DOHH2 (cell line): ENCODE data around the gene CNN3.

ENCODE experiments used
- H3F3A ChIP-seq: fragments of 200-600 bp; sonication (generic), shearing (Covaris generic); 2 replicates; pipeline ENCODE4 v1.6.0; 2016; ENCODE audit warnings: antibody characterized with exemption, mild to moderate bottlenecking; ENCODE audit not compliant: control insufficient read depth, insufficient read depth
- H3K27ac ChIP-seq: fragments of 200-600 bp; sonication (generic); 2 replicates; pipeline ENCODE4 v1.5.1; 2014; ENCODE audit warnings: low read depth, mild to moderate bottlenecking, low read length, moderate library complexity
- H3K27me3 ChIP-seq: fragments of 200-600 bp; sonication (generic); 2 replicates; pipeline ENCODE4 v1.6.1; 2014; ENCODE audit warnings: mild to moderate bottlenecking, low read length, mixed read lengths; ENCODE audit not compliant: control insufficient read depth
- H3K36me3 ChIP-seq: fragments of 200-600 bp; sonication (generic); 2 replicates; pipeline ENCODE4 v1.6.1; 2014; ENCODE audit warnings: mild to moderate bottlenecking, low read length, moderate library complexity, mixed read lengths; ENCODE audit not compliant: control insufficient read depth
- H3K4me1 ChIP-seq: fragments of 200-600 bp; sonication (generic); 2 replicates; pipeline ENCODE4 v1.6.1; 2014; ENCODE audit warnings: mild to moderate bottlenecking, low read length, mixed read lengths; ENCODE audit not compliant: control insufficient read depth
- H3K4me2 ChIP-seq: fragments of 200-600 bp; sonication (generic); 2 replicates; pipeline ENCODE4 v1.6.0; 2014; ENCODE audit warnings: mild to moderate bottlenecking, low read length, moderate library complexity
- H3K4me3 ChIP-seq: fragments of 200-600 bp; sonication (generic); 2 replicates; pipeline ENCODE4 v1.5.1; 2014; ENCODE audit warnings: mild to moderate bottlenecking, low read length, mixed read lengths
- H3K79me2 ChIP-seq: fragments of 200-600 bp; sonication (generic); 2 replicates; pipeline ENCODE4 v1.6.1; 2014; ENCODE audit warnings: mild to moderate bottlenecking, low read length, mixed read lengths; ENCODE audit not compliant: control insufficient read depth
- H3K9me2 ChIP-seq: fragments of 200-600 bp; sonication (generic); replicated peaks from 2 replicates; pipeline ENCODE4 v1.6.1; 2014; ENCODE audit warnings: mild to moderate bottlenecking, low read length, mixed read lengths; ENCODE audit not compliant: control insufficient read depth
- H3K9me3 ChIP-seq: fragments of 200-600 bp; sonication (generic); 2 replicates; pipeline ENCODE4 v1.6.1; 2014; ENCODE audit warnings: antibody characterized with exemption, low read length, mixed read lengths; ENCODE audit not compliant: control insufficient read depth, insufficient read depth
- H4K20me1 ChIP-seq: fragments of 200-600 bp; sonication (generic); 2 replicates; pipeline ENCODE4 v1.6.0; 2014; ENCODE audit warnings: low read depth, mild to moderate bottlenecking, antibody characterized with exemption, low read length, moderate library complexity; ENCODE audit not compliant: control insufficient read depth, insufficient read depth
- EZH2phosphoT487 ChIP-seq: fragments of 200-600 bp; sonication (generic); IDR thresholded peaks from 2 replicates; pipeline ENCODE4 v1.6.1; 2017; ENCODE audit warnings: borderline replicate concordance, mild to moderate bottlenecking, antibody characterized with exemption, low read length, moderate library complexity, mixed read lengths
- TF ChIP-seq, protein P1 (sequence below): fragments of 200-600 bp; sonication (generic); IDR thresholded peaks from one replicate; pipeline ENCODE4 v1.5.1; 2014; ENCODE audit warnings: antibody characterized with exemption, mild to moderate bottlenecking, low read depth, low read length; ENCODE audit not compliant: poor library complexity, severe bottlenecking

Gene CNN3

GRCh38 chr1:94862718-94863117 lies 64.2 kb downstream of the CNN3 start:
- Histone ChIP-seq H3K9me3 (no peaks in the 10 kb centered on the region), H3K4me2 (no peak overlapping the region), H3K4me3 (no peak overlapping the region), H3K9me2 (no peaks in the 10 kb centered on the region), H3K27me3 (peaks cover 10% of the 10 kb centered on the region), H3K36me3 (no peaks in the 10 kb centered on the region), H3K4me1 (no peaks in the 10 kb centered on the region), H3F3A (no peaks in the 10 kb centered on the region), H3K27ac (no peak overlapping the region), H4K20me1 (no peaks in the 10 kb centered on the region), H3K79me2 (no peaks in the 10 kb centered on the region)
- TF ChIP-seq, protein P1, sequence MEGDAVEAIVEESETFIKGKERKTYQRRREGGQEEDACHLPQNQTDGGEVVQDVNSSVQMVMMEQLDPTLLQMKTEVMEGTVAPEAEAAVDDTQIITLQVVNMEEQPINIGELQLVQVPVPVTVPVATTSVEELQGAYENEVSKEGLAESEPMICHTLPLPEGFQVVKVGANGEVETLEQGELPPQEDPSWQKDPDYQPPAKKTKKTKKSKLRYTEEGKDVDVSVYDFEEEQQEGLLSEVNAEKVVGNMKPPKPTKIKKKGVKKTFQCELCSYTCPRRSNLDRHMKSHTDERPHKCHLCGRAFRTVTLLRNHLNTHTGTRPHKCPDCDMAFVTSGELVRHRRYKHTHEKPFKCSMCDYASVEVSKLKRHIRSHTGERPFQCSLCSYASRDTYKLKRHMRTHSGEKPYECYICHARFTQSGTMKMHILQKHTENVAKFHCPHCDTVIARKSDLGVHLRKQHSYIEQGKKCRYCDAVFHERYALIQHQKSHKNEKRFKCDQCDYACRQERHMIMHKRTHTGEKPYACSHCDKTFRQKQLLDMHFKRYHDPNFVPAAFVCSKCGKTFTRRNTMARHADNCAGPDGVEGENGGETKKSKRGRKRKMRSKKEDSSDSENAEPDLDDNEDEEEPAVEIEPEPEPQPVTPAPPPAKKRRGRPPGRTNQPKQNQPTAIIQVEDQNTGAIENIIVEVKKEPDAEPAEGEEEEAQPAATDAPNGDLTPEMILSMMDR: no peak
- TF ChIP-seq EZH2phosphoT487: no peak

GRCh38 chr1:94859174-94859573 lies 67.7 kb downstream of the CNN3 start:
- Histone ChIP-seq H3K36me3 (no peaks in the 10 kb centered on the region), H3F3A (no peaks in the 10 kb centered on the region), H3K4me3 (no peak overlapping the region), H4K20me1 (no peaks in the 10 kb centered on the region), H3K4me2 (no peak overlapping the region), H3K79me2 (no peaks in the 10 kb centered on the region), H3K9me3 (no peaks in the 10 kb centered on the region), H3K27ac (no peak overlapping the region), H3K9me2 (no peaks in the 10 kb centered on the region), H3K27me3 (peaks cover 4% of the 10 kb centered on the region), H3K4me1 (no peaks in the 10 kb centered on the region)
- no peak for TF ChIP-seq EZH2phosphoT487
- TF ChIP-seq, protein P1: no peak

DNA sequence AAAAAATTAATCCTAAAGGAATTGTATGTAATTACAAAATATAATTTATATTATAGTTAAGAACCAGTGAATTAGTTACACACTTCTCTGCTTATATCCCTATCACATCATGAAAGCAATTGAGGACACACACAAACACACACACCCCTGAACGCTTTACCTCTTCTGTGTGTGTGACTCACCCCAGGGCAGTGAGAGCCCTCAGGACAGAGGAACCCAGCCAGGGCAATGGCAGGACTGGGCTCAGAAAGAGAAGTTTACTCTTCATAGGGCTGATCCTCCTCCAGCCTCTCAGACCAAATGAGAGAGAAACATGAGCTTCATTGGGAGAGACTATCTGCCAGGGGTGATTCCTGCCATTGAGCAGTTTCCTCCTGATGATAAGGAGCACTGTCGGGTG lies 68.6 kb downstream of the CNN3 start:
- Histone ChIP-seq H3K4me2 (no peak overlapping the region), H3K9me3 (no peaks in the 10 kb centered on the region), H3K27ac (no peak overlapping the region), H3K36me3 (no peaks in the 10 kb centered on the region), H3K9me2 (no peaks in the 10 kb centered on the region), H3F3A (no peaks in the 10 kb centered on the region), H3K27me3 (peaks cover 7% of the 10 kb centered on the region), H3K4me1 (no peaks in the 10 kb centered on the region), H4K20me1 (no peaks in the 10 kb centered on the region), H3K4me3 (no peak overlapping the region), H3K79me2 (no peaks in the 10 kb centered on the region)
- TF ChIP-seq, protein P1: no peak
- no peak for TF ChIP-seq EZH2phosphoT487

- H4K20me1 ChIP-seq: no peaks in the 10 kb centered on the region
- no peaks in the 10 kb centered on the region for H3F3A ChIP-seq
- H3K4me2 ChIP-seq: no peak overlapping the region
- H3K36me3 ChIP-seq: no peaks in the 10 kb centered on the region
- no peak overlapping the region for H3K4me3 ChIP-seq
- H3K9me3 ChIP-seq: no peaks in the 10 kb centered on the region
- no peak for TF ChIP-seq EZH2phosphoT487
- TF ChIP-seq, protein P1: no peak
- H3K27me3 ChIP-seq: peaks cover 17% of the 10 kb centered on the region
- H3K27ac ChIP-seq: no peak overlapping the region
- no peaks in the 10 kb centered on the region for H3K9me2 ChIP-seq
- no peaks in the 10 kb centered on the region for H3K79me2 ChIP-seq
- H3K4me1 ChIP-seq: no peaks in the 10 kb centered on the region
Measured at GRCh38 chr1:94856868-94857267, 70.0 kb downstream of the CNN3 start.
